GM12875 (cell line): ENCODE results near the gene SRPK2.
"Not testable (repeated sequence)": the region's sequence is repeated elsewhere in the genome, so short reads cannot be mapped to it uniquely, and the experiment has no call there.

Source experiments
- H3K4me3 ChIP-seq: one replicate; pipeline ENCODE4 v1.5.1; 2011; ENCODE audit warnings: low read depth, low read length, control low read depth
- CTCF ChIP-seq: IDR thresholded peaks from 2 replicates; pipeline ENCODE4 v1.5.1; 2011; ENCODE audit warnings: low read depth, mild to moderate bottlenecking, control low read depth, inconsistent platforms, low read length, moderate library complexity, borderline replicate concordance; ENCODE audit not compliant: insufficient read depth

Gene SRPK2

GRCh38 chr7:105345003-105345402 lies 43.7 kb downstream of the SRPK2 start:
- no peak for TF ChIP-seq CTCF
- H3K4me3 ChIP-seq = no peak overlapping the region

GRCh38 chr7:105339404-105340323 lies 49.1 kb downstream of the SRPK2 start:
- TF ChIP-seq CTCF = no peak
- no peak overlapping the region for H3K4me3 ChIP-seq

- no peak for TF ChIP-seq CTCF
- H3K4me3 ChIP-seq = no peak overlapping the region
These were observed 51.2 kb downstream of the SRPK2 start for GRCh38 chr7:105337529-105337928.

- TF ChIP-seq CTCF = no peak
- H3K4me3 ChIP-seq = no peak overlapping the region
These were observed 52.7 kb downstream of the SRPK2 start for GRCh38 chr7:105336009-105336408.

- not testable (repeated sequence) for H3K4me3 ChIP-seq
These were observed 56.1 kb downstream of the SRPK2 start for GRCh38 chr7:105332661-105333060.

GRCh38 chr7:105330526-105330925 lies 58.2 kb downstream of the SRPK2 start:
- no peak for TF ChIP-seq CTCF

GRCh38 chr7:105327201-105327600 lies 61.5 kb downstream of the SRPK2 start:
- no peak for TF ChIP-seq CTCF
- H3K4me3 ChIP-seq = no peak overlapping the region

More at GRCh38 chr7:105330526-105330925, 58.2 kb downstream of the SRPK2 start:
- H3K4me3 ChIP-seq = no peak overlapping the region
